Renal cortex interstitium (tissue), 11 donors: ENCODE data around the gene SLC16A8. TPM values are rescaled to one million over a fixed set of nuclear protein-coding genes. Genes with fewer than 3 reads are reported as not detected.

ENCODE experiments used
- DNase-seq, 11 donors: peaks; one replicate each; pipeline ENCODE4 v3.0.0-alpha.2; 2013; ENCODE audit warnings: low read depth in 9 of 11, low spot score in 4 of 11; ENCODE audit errors: extremely low read depth in 1 of 11
- polyA plus RNA-seq, 3 donors: library from polyadenylated mRNA; unstranded; fragments of 120-200 nt; gene quantifications; one replicate each; pipeline ENCODE4 v1.2.1, GENCODE V29; 2013; ENCODE audit not compliant: insufficient read length in 3 of 3

The SLC16A8 gene
- polyA plus RNA-seq, 3 donors = 1.4 to 2.7 (median 1.9) TPM

- no peak for DNase-seq
These were observed 17.5 kb downstream of the SLC16A8 start for GRCh38 chr22:38066381-38067027.

- DNase-seq = no peak
These were observed 18.4 kb downstream of the SLC16A8 start for GRCh38 chr22:38065539-38065938.

- no peak for DNase-seq
These were observed 21.2 kb downstream of the SLC16A8 start for GRCh38 chr22:38062791-38063190.

- peak; percentile 77 to 95 (median 86) for DNase-seq
These were observed 26.8 kb downstream of the SLC16A8 start, which contains the start of gene PICK1 for GRCh38 chr22:38056969-38057891. TSS of gene PICK1 (plus strand) at chr22:38057404. CDS start at chr22:38057810, 406 bp downstream.

GRCh38 chr22:38051900-38052862 is 31.8 kb downstream of the SLC16A8 start:
- peak in 10 of 11 donors; percentile 68 to 81 (median 74) for DNase-seq

- DNase-seq = no peak
These were observed 32.7 kb downstream of the SLC16A8 start for GRCh38 chr22:38051261-38051660.

- DNase-seq = no peak
These were observed 33.3 kb downstream of the SLC16A8 start for GRCh38 chr22:38050720-38051119.

- no peak for DNase-seq
These were observed 34.0 kb downstream of the SLC16A8 start for GRCh38 chr22:38049812-38050619.

- DNase-seq = no peak
These were observed 37.8 kb downstream of the SLC16A8 start for GRCh38 chr22:38046070-38046748.

GRCh38 chr22:38043151-38044039 is 40.6 kb downstream of the SLC16A8 start:
- DNase-seq = no peak

- no peak for DNase-seq
These were observed 41.5 kb downstream of the SLC16A8 start for GRCh38 chr22:38042488-38042790.

- DNase-seq = no peak
These were observed 42.1 kb downstream of the SLC16A8 start for GRCh38 chr22:38041760-38042487.

- DNase-seq = no peak
These were observed 42.8 kb downstream of the SLC16A8 start for GRCh38 chr22:38040953-38041759.

GRCh38 chr22:38038890-38039812 is 44.8 kb downstream of the SLC16A8 start:
- no peak for DNase-seq
